ENCODE measurements around the gene CAP1. TPM values are rescaled to one million over a fixed set of nuclear protein-coding genes. Genes with fewer than 3 reads are reported as not detected.

The CAP1 gene
- total and polyA plus RNA-seq, 2 of the 4 experiments (the other 2 are of a cell fraction), result 434 to 756 TPM

DNA sequence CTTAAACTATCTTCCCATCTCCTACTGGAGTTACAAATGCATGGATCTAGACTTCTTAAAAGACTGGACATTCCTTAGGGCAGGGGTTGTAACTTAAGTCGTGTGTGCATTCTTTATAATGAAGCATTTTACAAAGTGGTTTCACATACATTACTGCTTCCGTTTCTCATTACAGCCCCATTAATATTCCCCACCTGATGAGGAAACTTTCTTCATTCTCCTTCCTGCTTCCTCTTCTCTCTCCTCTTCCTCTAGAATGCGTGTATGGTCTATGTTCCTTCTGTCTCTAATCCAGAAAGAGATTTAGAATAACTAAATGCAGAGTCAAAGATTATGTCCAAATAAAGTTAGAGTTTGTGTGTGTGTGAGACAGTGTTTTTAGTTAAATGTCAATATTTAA is 1.8 kb upstream of the CAP1 start:
- Histone ChIP-seq H3K9ac (ENCODE audit: low read depth, low read length) (no peak overlapping the region), H2BK120ac (ENCODE audit: low read depth, low read length) (peak overlapping the region; percentile 97), H4K91ac (ENCODE audit: insufficient read depth, low read depth, low read length) (peak overlapping the region; percentile 98; the same call in 1 of the 2 replicates), H3K79me1 (ENCODE audit: low read depth in 1 of 2, low read length in 2 of 2) (peaks cover 0 to 13% of the 10 kb centered on the region in 2 experiments; a peak in 1 of 4 replicates), H2BK5ac (ENCODE audit: low read depth, low read length, poor library complexity, severe bottlenecking) (peak overlapping the region; percentile 56), H3K4me2 (ENCODE audit: low read depth, low read length) (no peak overlapping the region), H2BK20ac (ENCODE audit: low read depth, low read length) (no peak overlapping the region), H2BK15ac (ENCODE audit: low read depth, low read length) (peak overlapping the region; percentile 91), H4K20me1 (ENCODE audit: insufficient read depth, low read length) (peaks cover 27% of the 10 kb centered on the region), H3K36me3 (ENCODE audit: control insufficient read depth, insufficient read depth, low read length) (peaks cover 6% of the 10 kb centered on the region), H4K8ac (ENCODE audit: low read depth in 2 of 2, low read length in 2 of 2) (peak overlapping the region; percentile 98 to 99), H2AFZ (replicated peaks; ENCODE audit: low read length, poor library complexity) (no peak overlapping the region), H3K27ac (ENCODE audit: insufficient read depth, low read length) (no peak overlapping the region), H3K56ac (ENCODE audit: extremely low read depth, insufficient read depth, low read length) (no peak overlapping the region), H3K4me1 (ENCODE audit: control insufficient read depth, insufficient read depth, low read length) (peaks cover 7% of the 10 kb centered on the region), H4K5ac (ENCODE audit: low read depth, low read length) (no peak overlapping the region), H3K4ac (ENCODE audit: low read depth, low read length) (no peak overlapping the region; the same call in 1 of the 2 replicates), H3K14ac (replicated peaks; ENCODE audit: low read depth, low read length) (peak overlapping the region; percentile 78), H3K9me1 (ENCODE audit: insufficient read depth, low read length) (peaks cover 7% of the 10 kb centered on the region; the same call in 1 of the 2 replicates), H3K27me3 (ENCODE audit: control insufficient read depth, insufficient read depth, low read length) (no peaks in the 10 kb centered on the region), H3K4me3 (ENCODE audit: insufficient read depth, low read depth, low read length) (no peak overlapping the region), H3K9me3 (ENCODE audit: control insufficient read depth, insufficient read depth, low read length) (no peaks in the 10 kb centered on the region), H3K18ac (ENCODE audit: low read depth, low read length) (no peak overlapping the region), H2AK9ac (replicated peaks; ENCODE audit: low read depth, low read length, poor library complexity) (no peak overlapping the region), H2AK5ac (ENCODE audit: low read depth, low read length) (peak overlapping the region; percentile 13; the same call in 1 of the 2 replicates), H3K23ac (ENCODE audit: low read depth, low read length) (peak overlapping the region; percentile 95; the same call in 1 of the 2 replicates)
- in situ Hi-C loops (cut with MboI; ENCODE audit: low sequenced_read_pairs), result loop anchor here (10.0 kb wide), 1 partner anchor 224 kb away; no protein-coding TSS in a partner anchor
- TF ChIP-seq MXI1 (IDR thresholded peaks at IDR 0.05; ENCODE audit: borderline replicate concordance, low read depth, low read length) (no peak), RAD21 (IDR thresholded peaks at IDR 0.05; ENCODE audit: low read length) (no peak), SMC3 (IDR thresholded peaks at IDR 0.05; ENCODE audit: low read depth, low read length) (no peak), NFE2L2 (IDR thresholded peaks at IDR 0.05; ENCODE audit: low read depth, low read length) (no peak), FOS (IDR thresholded peaks at IDR 0.05; ENCODE audit: low read depth, low read length) (no peak), MAFK (IDR thresholded peaks at IDR 0.05; ENCODE audit: low read depth, low read length) (no peak), POLR2A (IDR thresholded peaks at IDR 0.05; ENCODE audit: low read depth, low read length) (no peak), RCOR1 (IDR thresholded peaks at IDR 0.05; ENCODE audit: insufficient replicate concordance, low read length) (no peak), MAZ (IDR thresholded peaks at IDR 0.05; ENCODE audit: borderline replicate concordance, low read depth, low read length) (no peak), CHD1 (IDR thresholded peaks at IDR 0.05; ENCODE audit: low read depth, low read length) (no peak), BHLHE40 (IDR thresholded peaks at IDR 0.05; ENCODE audit: low read depth, low read length) (no peak), RFX5 (IDR thresholded peaks at IDR 0.05; ENCODE audit: low read depth, low read length) (no peak), CEBPB (IDR thresholded peaks at IDR 0.05; ENCODE audit: low read depth, low read length) (no peak)
- TF ChIP-seq, protein P1, sequence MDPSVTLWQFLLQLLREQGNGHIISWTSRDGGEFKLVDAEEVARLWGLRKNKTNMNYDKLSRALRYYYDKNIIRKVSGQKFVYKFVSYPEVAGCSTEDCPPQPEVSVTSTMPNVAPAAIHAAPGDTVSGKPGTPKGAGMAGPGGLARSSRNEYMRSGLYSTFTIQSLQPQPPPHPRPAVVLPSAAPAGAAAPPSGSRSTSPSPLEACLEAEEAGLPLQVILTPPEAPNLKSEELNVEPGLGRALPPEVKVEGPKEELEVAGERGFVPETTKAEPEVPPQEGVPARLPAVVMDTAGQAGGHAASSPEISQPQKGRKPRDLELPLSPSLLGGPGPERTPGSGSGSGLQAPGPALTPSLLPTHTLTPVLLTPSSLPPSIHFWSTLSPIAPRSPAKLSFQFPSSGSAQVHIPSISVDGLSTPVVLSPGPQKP (IDR thresholded peaks at IDR 0.05; ENCODE audit: borderline replicate concordance, low read depth, low read length), result no peak
- TF ChIP-seq, protein P2, sequence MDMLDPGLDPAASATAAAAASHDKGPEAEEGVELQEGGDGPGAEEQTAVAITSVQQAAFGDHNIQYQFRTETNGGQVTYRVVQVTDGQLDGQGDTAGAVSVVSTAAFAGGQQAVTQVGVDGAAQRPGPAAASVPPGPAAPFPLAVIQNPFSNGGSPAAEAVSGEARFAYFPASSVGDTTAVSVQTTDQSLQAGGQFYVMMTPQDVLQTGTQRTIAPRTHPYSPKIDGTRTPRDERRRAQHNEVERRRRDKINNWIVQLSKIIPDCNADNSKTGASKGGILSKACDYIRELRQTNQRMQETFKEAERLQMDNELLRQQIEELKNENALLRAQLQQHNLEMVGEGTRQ (IDR thresholded peaks at IDR 0.05; ENCODE audit: low read depth, low read length), result no peak
- TF ChIP-seq, protein P3, sequence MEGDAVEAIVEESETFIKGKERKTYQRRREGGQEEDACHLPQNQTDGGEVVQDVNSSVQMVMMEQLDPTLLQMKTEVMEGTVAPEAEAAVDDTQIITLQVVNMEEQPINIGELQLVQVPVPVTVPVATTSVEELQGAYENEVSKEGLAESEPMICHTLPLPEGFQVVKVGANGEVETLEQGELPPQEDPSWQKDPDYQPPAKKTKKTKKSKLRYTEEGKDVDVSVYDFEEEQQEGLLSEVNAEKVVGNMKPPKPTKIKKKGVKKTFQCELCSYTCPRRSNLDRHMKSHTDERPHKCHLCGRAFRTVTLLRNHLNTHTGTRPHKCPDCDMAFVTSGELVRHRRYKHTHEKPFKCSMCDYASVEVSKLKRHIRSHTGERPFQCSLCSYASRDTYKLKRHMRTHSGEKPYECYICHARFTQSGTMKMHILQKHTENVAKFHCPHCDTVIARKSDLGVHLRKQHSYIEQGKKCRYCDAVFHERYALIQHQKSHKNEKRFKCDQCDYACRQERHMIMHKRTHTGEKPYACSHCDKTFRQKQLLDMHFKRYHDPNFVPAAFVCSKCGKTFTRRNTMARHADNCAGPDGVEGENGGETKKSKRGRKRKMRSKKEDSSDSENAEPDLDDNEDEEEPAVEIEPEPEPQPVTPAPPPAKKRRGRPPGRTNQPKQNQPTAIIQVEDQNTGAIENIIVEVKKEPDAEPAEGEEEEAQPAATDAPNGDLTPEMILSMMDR (conservative IDR thresholded peaks at IDR 0.05; ENCODE audit: low read depth, low read length), result no peak
- ChIA-PET CTCF (no interaction called here), POLR2A (ENCODE audit: unreplicated experiment) (interaction anchor here (1.0 kb wide), 1 partner anchor 8 kb away, joined by 3 read pairs; no protein-coding TSS in a partner anchor)
- DNase-seq, result no peak
- ATAC-seq (ENCODE audit: low read depth), result no peak
- dilution Hi-C loops (cut with HindIII; ENCODE audit: low sequenced_read_pairs, unreplicated experiment), result no loop called here
- WGBS, 2 experiments (ENCODE audit: extremely low coverage in 2 of 2, insufficient read length in 1 of 2), result no CpG with 5 or more reads among the region's 3 CpGs
- no TSS peak for BruUV-seq (replicated peaks)
- intact Hi-C loops (cut with micrococcal nuclease), result no loop called here
